ENCODE data around the gene NAT14. TPM values are rescaled to one million over a fixed set of nuclear protein-coding genes. Genes with fewer than 3 reads are reported as not detected.

The NAT14 gene
- total RNA-seq, 2 donors from 2014 or later, result 51.3 to 67.1 TPM

- Mint-ChIP-seq H3K27me3 (ENCODE audit: insufficient read depth) (peaks cover 38% of the 10 kb centered on the region), H3K36me3 (ENCODE audit: low read depth) (no peaks in the 10 kb centered on the region), H3K4me3 (peak overlapping the region; percentile 69), H3K27ac (peak overlapping the region; percentile 83), H3K4me1 (peaks cover 18% of the 10 kb centered on the region), H3K9me3 (no peaks in the 10 kb centered on the region)
- peak overlapping the region; percentile 75 for H3K4me3 ChIP-seq (ENCODE audit: low read length)
- 32 to 64% methylated on average over 9 to 26 of the region's 27 CpGs for WGBS, 2 experiments (ENCODE audit: insufficient coverage in 1 of 2, insufficient read length in 1 of 2)
- TF ChIP-seq CTCF (conservative IDR thresholded peaks at IDR 0.05), result no peak
- no peak for DNase-seq
- H3K4me1 ChIP-seq (ENCODE audit: control insufficient read depth, insufficient read depth, low read length), result peaks cover 4% of the 10 kb centered on the region
- no peaks in the 10 kb centered on the region for H3K36me3 ChIP-seq (ENCODE audit: control insufficient read depth, insufficient read depth, low read length)
- no peak overlapping the region for H3K27ac ChIP-seq (ENCODE audit: low read depth, low read length)
- H3K9me3 ChIP-seq (ENCODE audit: control insufficient read depth, low read length), result no peaks in the 10 kb centered on the region
- no peak overlapping the region for H3K9ac ChIP-seq (ENCODE audit: extremely low read depth, low read length, poor library complexity, severe bottlenecking)
- H3K27me3 ChIP-seq (ENCODE audit: control insufficient read depth, insufficient read depth, low read length, poor library complexity, severe bottlenecking), result no peaks in the 10 kb centered on the region
Observed at GRCh38 chr19:55461974-55462626, 22.9 kb upstream of the NAT14 start.

GRCh38 chr19:55462722-55463121, 22.3 kb upstream of the NAT14 start:
- Histone ChIP-seq H3K27ac (ENCODE audit: low read depth, low read length) (no peak overlapping the region), H3K9me3 (ENCODE audit: control insufficient read depth, low read length) (no peaks in the 10 kb centered on the region), H3K27me3 (ENCODE audit: control insufficient read depth, insufficient read depth, low read length, poor library complexity, severe bottlenecking) (no peaks in the 10 kb centered on the region), H3K4me1 (ENCODE audit: control insufficient read depth, insufficient read depth, low read length) (peaks cover 4% of the 10 kb centered on the region), H3K4me3 (ENCODE audit: low read length) (no peak overlapping the region), H3K9ac (ENCODE audit: extremely low read depth, low read length, poor library complexity, severe bottlenecking) (no peak overlapping the region), H3K36me3 (ENCODE audit: control insufficient read depth, insufficient read depth, low read length) (no peaks in the 10 kb centered on the region)
- peaks cover 18% of the 10 kb centered on the region for H3K4me1 Mint-ChIP-seq
- no peak for DNase-seq
- H3K36me3 Mint-ChIP-seq (ENCODE audit: low read depth), result no peaks in the 10 kb centered on the region
- H3K27me3 Mint-ChIP-seq (ENCODE audit: insufficient read depth), result peaks cover 38% of the 10 kb centered on the region
- 79 to 90% methylated on average over 5 to 11 of the region's 11 CpGs for WGBS, 2 experiments (ENCODE audit: insufficient coverage in 1 of 2, insufficient read length in 1 of 2)
- H3K27ac Mint-ChIP-seq, result no peak overlapping the region
- peak; percentile 42 for TF ChIP-seq CTCF (conservative IDR thresholded peaks at IDR 0.05)
- H3K4me3 Mint-ChIP-seq, result peak overlapping the region; percentile 69
- H3K9me3 Mint-ChIP-seq, result no peaks in the 10 kb centered on the region

- TF ChIP-seq CTCF (conservative IDR thresholded peaks at IDR 0.05), result no peak
- Histone ChIP-seq H3K27ac (ENCODE audit: low read depth, low read length) (no peak overlapping the region), H3K9ac (ENCODE audit: extremely low read depth, low read length, poor library complexity, severe bottlenecking) (no peak overlapping the region), H3K9me3 (ENCODE audit: control insufficient read depth, low read length) (no peaks in the 10 kb centered on the region), H3K4me3 (ENCODE audit: low read length) (no peak overlapping the region), H3K27me3 (ENCODE audit: control insufficient read depth, insufficient read depth, low read length, poor library complexity, severe bottlenecking) (no peaks in the 10 kb centered on the region), H3K4me1 (ENCODE audit: control insufficient read depth, insufficient read depth, low read length) (peaks cover 4% of the 10 kb centered on the region), H3K36me3 (ENCODE audit: control insufficient read depth, insufficient read depth, low read length) (no peaks in the 10 kb centered on the region)
- Mint-ChIP-seq H3K9me3 (no peaks in the 10 kb centered on the region), H3K4me1 (peaks cover 18% of the 10 kb centered on the region), H3K27ac (no peak overlapping the region), H3K4me3 (peak overlapping the region; percentile 42), H3K36me3 (ENCODE audit: low read depth) (no peaks in the 10 kb centered on the region), H3K27me3 (ENCODE audit: insufficient read depth) (peaks cover 38% of the 10 kb centered on the region)
- peak; percentile 70 for DNase-seq
- 86 to 89% methylated on average over 10 to 15 of the region's 15 CpGs for WGBS, 2 experiments (ENCODE audit: insufficient coverage in 1 of 2, insufficient read length in 1 of 2)
Observed at GRCh38 chr19:55463583-55464031, 21.4 kb upstream of the NAT14 start.
